HFF-Myc (cell line): Measurements from ENCODE around the gene SCRN1.

ENCODE experiments used
- DNase-seq: peaks from one replicate; pipeline ENCODE4 v3.0.0-alpha.2; 2011; ENCODE audit warnings: low read depth; ENCODE audit errors: extremely low read depth
- H3K4me3 ChIP-seq: replicated peaks from 2 replicates; pipeline ENCODE4 v1.5.1; 2011; ENCODE audit warnings: low read depth, mild to moderate bottlenecking, control low read depth, low read length
- CTCF ChIP-seq: IDR thresholded peaks from 2 replicates; pipeline ENCODE4 v1.5.1; 2012; ENCODE audit warnings: mild to moderate bottlenecking, low read depth, low read length, control low read depth; ENCODE audit errors: missing control alignments

The SCRN1 gene

GRCh38 chr7:29889288-29889687 lies 100.3 kb downstream of the SCRN1 start:
- DNase-seq = no peak
- TF ChIP-seq CTCF = no peak
- no peak overlapping the region for H3K4me3 ChIP-seq

DNA sequence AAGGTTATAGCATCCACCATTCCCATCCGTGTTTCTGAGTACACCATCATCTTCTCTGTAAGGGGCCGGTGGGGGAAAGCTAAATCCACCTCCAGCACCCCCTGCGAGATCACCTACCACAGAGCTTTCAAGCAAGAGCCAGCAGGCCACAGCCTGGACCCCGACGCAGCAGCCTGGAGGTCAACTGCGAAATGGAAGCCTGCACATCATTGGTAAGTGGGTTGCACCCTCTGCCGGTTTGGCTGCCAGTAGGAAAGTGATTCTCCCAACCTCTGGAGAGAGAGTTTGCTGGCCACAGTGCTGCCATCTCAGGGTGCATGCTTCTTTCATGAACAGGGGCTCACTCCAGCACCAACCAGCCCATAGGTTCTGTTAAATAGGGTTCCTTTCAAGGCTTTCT lies 101.6 kb downstream of the SCRN1 start:
- TF ChIP-seq CTCF = no peak
- no peak for DNase-seq
- no peak overlapping the region for H3K4me3 ChIP-seq

- TF ChIP-seq CTCF = no peak
- no peak overlapping the region for H3K4me3 ChIP-seq
- DNase-seq = no peak
Observed at GRCh38 chr7:29886827-29887226, 102.8 kb downstream of the SCRN1 start.

GRCh38 chr7:29885626-29886025 lies 104.0 kb downstream of the SCRN1 start:
- DNase-seq = no peak
- H3K4me3 ChIP-seq = no peak overlapping the region
- no peak for TF ChIP-seq CTCF

DNA sequence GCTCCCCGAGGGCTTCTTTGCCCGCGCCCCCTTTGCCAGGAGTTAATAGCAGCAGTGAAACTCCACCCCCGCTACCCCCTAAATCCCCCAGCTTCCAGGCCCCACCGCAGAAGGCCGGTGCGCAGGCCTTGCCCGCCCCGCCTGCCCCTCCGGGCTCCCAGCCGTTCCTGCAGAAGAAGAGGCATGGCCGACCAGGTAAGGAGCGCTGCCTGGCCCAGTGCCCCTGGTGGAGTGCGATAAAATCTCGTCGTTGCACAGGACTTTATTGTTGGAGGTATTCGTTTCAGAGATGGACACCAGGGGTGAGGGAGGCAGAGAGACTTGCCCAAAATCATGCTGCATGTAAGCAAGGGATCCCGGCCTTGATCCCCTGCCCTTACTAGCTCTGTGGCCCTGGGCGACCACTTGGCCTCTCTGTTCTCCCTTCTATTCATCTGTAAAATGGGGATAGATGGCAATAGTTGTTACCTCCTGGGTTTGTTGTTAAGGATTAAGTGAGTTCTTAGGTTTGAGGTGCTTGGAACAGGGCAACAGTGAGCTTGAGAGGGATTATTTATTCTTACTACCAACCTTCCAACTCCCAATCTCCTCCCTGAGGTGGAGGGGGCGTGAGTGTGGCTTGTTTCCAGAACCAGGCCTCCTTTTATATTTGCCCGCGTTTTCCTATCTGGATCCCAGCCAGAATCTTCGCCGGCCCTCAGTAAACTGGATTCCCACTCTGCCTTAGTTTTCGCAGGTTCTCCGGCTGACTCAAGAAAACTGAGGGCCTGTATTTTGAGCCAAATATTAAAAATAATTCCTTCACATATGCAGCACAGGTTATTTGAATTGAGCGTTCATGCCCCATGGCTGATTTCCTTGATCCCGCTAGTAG lies 105.0 kb downstream of the SCRN1 start:
- no peak overlapping the region for H3K4me3 ChIP-seq
- DNase-seq = no peak
- TF ChIP-seq CTCF = no peak

- H3K4me3 ChIP-seq = no peak overlapping the region
- no peak for TF ChIP-seq CTCF
- no peak for DNase-seq
Observed at GRCh38 chr7:29883462-29884398, 105.9 kb downstream of the SCRN1 start.
